Gastrocnemius medialis (tissue), 4 donors: ENCODE results near the gene MFAP2.

Experiments
- POLR2A ChIP-seq, 2 donors: fragments of 450-650 bp; IDR thresholded peaks; one replicate each; pipeline ENCODE4 v1.6.1; 2017; ENCODE audit warnings: antibody characterized with exemption in 2 of 2, mild to moderate bottlenecking in 2 of 2, moderate library complexity in 2 of 2
- TF ChIP-seq, protein P1 (sequence below), 5 experiments: fragments of 450-650 bp in 3 of 5; fragments of 200-600 bp in 2 of 5; sonication (generic) in 2 of 5; IDR thresholded peaks in 4 of 5; conservative IDR thresholded peaks in 1 of 5; 1 replicate in 4 of 5; 2 replicates in 1 of 5; pipeline ENCODE4 v1.5.1; 2016 to 2019; ENCODE audit warnings: antibody characterized with exemption in 5 of 5, mild to moderate bottlenecking in 3 of 5, moderate library complexity in 3 of 5

DNA sequence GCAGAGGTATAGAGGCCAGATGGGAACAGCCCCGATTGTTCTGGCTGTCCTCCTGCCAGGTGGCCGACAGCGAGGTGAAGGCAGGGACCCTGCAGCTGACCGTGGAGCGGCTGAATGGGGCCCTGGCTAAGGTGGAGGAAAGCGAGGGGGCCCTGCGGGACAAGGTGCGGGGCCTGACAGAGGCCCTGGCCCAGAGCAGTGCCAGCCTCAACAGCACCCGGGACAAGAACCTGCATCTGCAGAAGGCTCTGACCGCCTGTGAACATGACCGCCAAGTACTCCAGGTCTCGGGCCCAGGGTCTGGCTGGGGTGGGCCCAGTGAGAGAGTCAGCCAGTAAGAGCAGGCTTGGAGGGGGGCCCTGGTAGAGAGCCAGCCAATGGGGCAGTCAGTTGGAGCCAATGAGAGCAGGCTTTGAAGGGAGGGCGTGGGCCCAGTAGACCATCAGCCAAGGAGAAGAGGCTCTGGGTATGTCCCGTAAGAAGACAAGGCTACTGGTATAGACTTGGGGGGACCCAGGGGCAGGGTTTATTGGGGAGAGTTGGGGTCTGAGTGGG, 11.3 kb downstream of the MFAP2 start:
- TF ChIP-seq, protein P1, sequence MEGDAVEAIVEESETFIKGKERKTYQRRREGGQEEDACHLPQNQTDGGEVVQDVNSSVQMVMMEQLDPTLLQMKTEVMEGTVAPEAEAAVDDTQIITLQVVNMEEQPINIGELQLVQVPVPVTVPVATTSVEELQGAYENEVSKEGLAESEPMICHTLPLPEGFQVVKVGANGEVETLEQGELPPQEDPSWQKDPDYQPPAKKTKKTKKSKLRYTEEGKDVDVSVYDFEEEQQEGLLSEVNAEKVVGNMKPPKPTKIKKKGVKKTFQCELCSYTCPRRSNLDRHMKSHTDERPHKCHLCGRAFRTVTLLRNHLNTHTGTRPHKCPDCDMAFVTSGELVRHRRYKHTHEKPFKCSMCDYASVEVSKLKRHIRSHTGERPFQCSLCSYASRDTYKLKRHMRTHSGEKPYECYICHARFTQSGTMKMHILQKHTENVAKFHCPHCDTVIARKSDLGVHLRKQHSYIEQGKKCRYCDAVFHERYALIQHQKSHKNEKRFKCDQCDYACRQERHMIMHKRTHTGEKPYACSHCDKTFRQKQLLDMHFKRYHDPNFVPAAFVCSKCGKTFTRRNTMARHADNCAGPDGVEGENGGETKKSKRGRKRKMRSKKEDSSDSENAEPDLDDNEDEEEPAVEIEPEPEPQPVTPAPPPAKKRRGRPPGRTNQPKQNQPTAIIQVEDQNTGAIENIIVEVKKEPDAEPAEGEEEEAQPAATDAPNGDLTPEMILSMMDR (IDR thresholded peaks at IDR 0.05 in 4 of 5, conservative IDR thresholded peaks at IDR 0.05 in 1 of 5): no peak
- TF ChIP-seq POLR2A (IDR thresholded peaks at IDR 0.05): no peak
